GM18873 (cell line): ENCODE results near the gene BMP2K.

Source experiments
- ATAC-seq: cut with Tn5 transposase; IDR thresholded peaks from one replicate; pipeline ENCODE4 v1.9.1; 2021; ENCODE audit warnings: mild to moderate bottlenecking, moderate library complexity, moderate number of reproducible peaks; ENCODE audit not compliant: unreplicated experiment, low FRiP score

BMP2K gene

GRCh38 chr4:78763763-78764387 lies 12.3 kb upstream of the BMP2K start:
- ATAC-seq = no peak

GRCh38 chr4:78764498-78764961 lies 11.6 kb upstream of the BMP2K start:
- no peak for ATAC-seq

GRCh38 chr4:78765432-78766006 lies 10.6 kb upstream of the BMP2K start:
- no peak for ATAC-seq

GRCh38 chr4:78766026-78766425 lies 10.1 kb upstream of the BMP2K start:
- ATAC-seq = no peak

GRCh38 chr4:78766650-78767049 lies 9.5 kb upstream of the BMP2K start:
- ATAC-seq = peak; percentile 80

GRCh38 chr4:78767350-78767749 lies 8.8 kb upstream of the BMP2K start:
- ATAC-seq = peak; percentile 50

GRCh38 chr4:78768452-78769180 lies 7.5 kb upstream of the BMP2K start:
- no peak for ATAC-seq

GRCh38 chr4:78770091-78770642 lies 6.0 kb upstream of the BMP2K start:
- no peak for ATAC-seq

- no peak for ATAC-seq
Observed at GRCh38 chr4:78772526-78773091, 3.5 kb upstream of the BMP2K start.

- ATAC-seq = no peak
Observed at GRCh38 chr4:78774417-78774816, 1.7 kb upstream of the BMP2K start.

GRCh38 chr4:78775303-78776078 lies 659 bp upstream of the BMP2K start:
- ATAC-seq = peak; percentile 31

GRCh38 chr4:78776729-78777575 lies 802 bp downstream of the BMP2K start:
- ATAC-seq = peak; percentile 31

- no peak for ATAC-seq
Observed at GRCh38 chr4:78777576-78777940, 1.4 kb downstream of the BMP2K start.

GRCh38 chr4:78778530-78778929 lies 2.4 kb downstream of the BMP2K start:
- ATAC-seq = no peak

- no peak for ATAC-seq
Observed at GRCh38 chr4:78779280-78779679, 3.1 kb downstream of the BMP2K start.

- ATAC-seq = no peak
Observed at GRCh38 chr4:78780093-78780492, 3.9 kb downstream of the BMP2K start.

GRCh38 chr4:78781139-78781538 lies 5.0 kb downstream of the BMP2K start:
- ATAC-seq = no peak

GRCh38 chr4:78781924-78782323 lies 5.8 kb downstream of the BMP2K start:
- ATAC-seq = no peak

GRCh38 chr4:78784236-78784865 lies 8.2 kb downstream of the BMP2K start:
- no peak for ATAC-seq
